ENCODE results near the gene SCARB1. TPM values are rescaled to one million over a fixed set of nuclear protein-coding genes. Genes with fewer than 3 reads are reported as not detected.

SCARB1 gene
- total and polyA plus RNA-seq, 9 of the 15 experiments (the other 6 are each of a cell fraction or from before 2014, with no cell fraction given) = 0.56 to 157 (median 52.8) TPM

GRCh38 chr12:124909831-124910560 is 46.3 kb upstream of the SCARB1 start (continued):
- no peak for TF ChIP-seq ZNF407 (IDR thresholded peaks at IDR 0.05; ENCODE audit: low read depth)
- no peak for TF ChIP-seq MTA2 (IDR thresholded peaks at IDR 0.05; ENCODE audit: low read depth)
- TF ChIP-seq ZNF431 (CRISPR knock-in tag; IDR thresholded peaks at IDR 0.05) = no peak
- TF ChIP-seq ID3 (CRISPR knock-in tag; IDR thresholded peaks at IDR 0.05) = no peak
- no peak for TF ChIP-seq ID3 (tag; IDR thresholded peaks at IDR 0.05)
- no peak for TF ChIP-seq SMARCB1 (IDR thresholded peaks at IDR 0.05; ENCODE audit: insufficient read length, low read depth)
- TF ChIP-seq THRAP3 (IDR thresholded peaks at IDR 0.05; ENCODE audit: borderline replicate concordance) = no peak
- no peak for TF ChIP-seq EGR1 (conservative IDR thresholded peaks at IDR 0.05)
- TF ChIP-seq ZFX (CRISPR knock-in tag; IDR thresholded peaks at IDR 0.05) = no peak
- no peak for TF ChIP-seq HDAC8 (tag; IDR thresholded peaks at IDR 0.05)
- TF ChIP-seq NR3C1 (CRISPR knock-in tag; IDR thresholded peaks at IDR 0.05) = no peak
- TF ChIP-seq CHAMP1 (IDR thresholded peaks at IDR 0.05) = no peak
- 0 out of 2 replicates have a peak, but pooled peaks have one; percentile 10 for TF ChIP-seq CREM (IDR thresholded peaks at IDR 0.05; ENCODE audit: low read depth)
- no peak for TF ChIP-seq STAT5A (IDR thresholded peaks at IDR 0.05; ENCODE audit: borderline replicate concordance, low read length)
- no peak for TF ChIP-seq MYC (IDR thresholded peaks at IDR 0.05; ENCODE audit: low read depth, low read length)
- TF ChIP-seq MYC (CRISPR knock-in tag; IDR thresholded peaks at IDR 0.05; ENCODE audit: borderline replicate concordance, low read depth) = peak; percentile 16; the same call in 1 of the 2 replicates
- TF ChIP-seq ZNF77 (CRISPR knock-in tag; IDR thresholded peaks at IDR 0.05) = peak; percentile 13; the same call in 1 of the 2 replicates
